CD4-positive, alpha-beta T cell treated with Interleukin-10 for 1 hour (primary cell): ENCODE measurements around the gene LHX4.

Experiments used
- DNase-seq: peaks from one replicate; pipeline ENCODE4 v3.0.0-alpha.2; 2020

Gene LHX4

GRCh38 chr1:180259431-180260338, 29.6 kb downstream of the LHX4 start:
- no peak for DNase-seq

GRCh38 chr1:180260541-180260940, 30.5 kb downstream of the LHX4 start:
- DNase-seq, result no peak

- no peak for DNase-seq
Observed at GRCh38 chr1:180261030-180261429, 31.0 kb downstream of the LHX4 start.

- DNase-seq, result no peak
Observed at GRCh38 chr1:180261524-180262155, 31.6 kb downstream of the LHX4 start.

- no peak for DNase-seq
Observed at GRCh38 chr1:180262628-180263488, 32.8 kb downstream of the LHX4 start.

GRCh38 chr1:180264595-180264994, 34.5 kb downstream of the LHX4 start:
- no peak for DNase-seq

- DNase-seq, result no peak
Observed at GRCh38 chr1:180265201-180265600, 35.1 kb downstream of the LHX4 start.

- DNase-seq, result no peak
Observed at GRCh38 chr1:180265871-180266270, 35.8 kb downstream of the LHX4 start.

- no peak for DNase-seq
Observed at GRCh38 chr1:180266275-180267210, 36.5 kb downstream of the LHX4 start.

- no peak for DNase-seq
Observed at GRCh38 chr1:180267211-180267561, 37.1 kb downstream of the LHX4 start.

- no peak for DNase-seq
Observed at GRCh38 chr1:180267761-180268555, 37.9 kb downstream of the LHX4 start.

GRCh38 chr1:180268556-180269075, 38.6 kb downstream of the LHX4 start:
- DNase-seq, result no peak

- DNase-seq, result no peak
Observed at GRCh38 chr1:180269645-180270529, 39.8 kb downstream of the LHX4 start.

GRCh38 chr1:180270530-180271271, 40.6 kb downstream of the LHX4 start:
- DNase-seq, result no peak

- DNase-seq, result no peak
Observed at GRCh38 chr1:180271272-180272255, 41.5 kb downstream of the LHX4 start.

- no peak for DNase-seq
Observed at GRCh38 chr1:180272395-180272794, 42.3 kb downstream of the LHX4 start.

- no peak for DNase-seq
Observed at GRCh38 chr1:180273066-180273465, 43.0 kb downstream of the LHX4 start.

GRCh38 chr1:180274221-180274620, 44.2 kb downstream of the LHX4 start:
- DNase-seq, result no peak
